HUES48 (cell line): Measurements from ENCODE around the gene BAZ1A.
A peak's percentile ranks its signal among the peaks of the same experiment; 100 is the strongest.

Experiments used
- H3K27ac ChIP-seq: one replicate; pipeline ENCODE4 v1.7.0; 2013; ENCODE audit warnings: low read depth, low read length, inconsistent platforms
- H3K27me3 ChIP-seq: 2 replicates; pipeline ENCODE4 v1.6.1; 2013; ENCODE audit warnings: mild to moderate bottlenecking, low read length; ENCODE audit not compliant: control insufficient read depth, insufficient read depth
- H3K36me3 ChIP-seq: 2 replicates; pipeline ENCODE4 v1.6.1; 2013; ENCODE audit warnings: low read length; ENCODE audit not compliant: control insufficient read depth, insufficient read depth
- H3K4me1 ChIP-seq: 2 replicates; pipeline ENCODE4 v1.6.1; 2013; ENCODE audit warnings: mild to moderate bottlenecking, low read length; ENCODE audit not compliant: control insufficient read depth, insufficient read depth
- H3K4me3 ChIP-seq: 2 replicates; pipeline ENCODE4 v1.5.1; 2013; ENCODE audit warnings: mild to moderate bottlenecking, low read depth, low read length
- H3K9ac ChIP-seq: 2 replicates; pipeline ENCODE4 v1.6.1; 2013; ENCODE audit warnings: mild to moderate bottlenecking, low read depth, low read length, moderate library complexity
- H3K9me3 ChIP-seq: 2 replicates; pipeline ENCODE4 v1.6.1; 2013; ENCODE audit warnings: low read length; ENCODE audit not compliant: control insufficient read depth, insufficient read depth

The BAZ1A gene

GRCh38 chr14:34853041-34853440 lies 22.1 kb downstream of the BAZ1A start:
- H3K4me3 ChIP-seq = no peak overlapping the region
- H3K9me3 ChIP-seq = no peaks in the 10 kb centered on the region
- H3K27me3 ChIP-seq = no peaks in the 10 kb centered on the region
- no peak overlapping the region for H3K9ac ChIP-seq
- no peaks in the 10 kb centered on the region for H3K4me1 ChIP-seq
- no peak overlapping the region for H3K27ac ChIP-seq
- H3K36me3 ChIP-seq = peaks cover 5% of the 10 kb centered on the region; the same call in 1 of the 2 replicates

- peaks cover 5% of the 10 kb centered on the region; the same call in 1 of the 2 replicates for H3K36me3 ChIP-seq
- no peak overlapping the region for H3K9ac ChIP-seq
- H3K27me3 ChIP-seq = no peaks in the 10 kb centered on the region
- H3K4me1 ChIP-seq = no peaks in the 10 kb centered on the region
- H3K4me3 ChIP-seq = no peak overlapping the region
- H3K27ac ChIP-seq = no peak overlapping the region
- H3K9me3 ChIP-seq = no peaks in the 10 kb centered on the region
These were observed 23.8 kb downstream of the BAZ1A start for GRCh38 chr14:34851395-34851794.

GRCh38 chr14:34845869-34846268 lies 29.3 kb downstream of the BAZ1A start:
- Histone ChIP-seq H3K4me3 (no peak overlapping the region), H3K4me1 (no peaks in the 10 kb centered on the region), H3K9ac (no peak overlapping the region), H3K27ac (no peak overlapping the region), H3K36me3 (no peaks in the 10 kb centered on the region), H3K9me3 (no peaks in the 10 kb centered on the region), H3K27me3 (no peaks in the 10 kb centered on the region)

- no peaks in the 10 kb centered on the region for H3K36me3 ChIP-seq
- no peak overlapping the region for H3K4me3 ChIP-seq
- H3K9ac ChIP-seq = no peak overlapping the region
- no peaks in the 10 kb centered on the region for H3K27me3 ChIP-seq
- no peaks in the 10 kb centered on the region for H3K9me3 ChIP-seq
- H3K4me1 ChIP-seq = peaks cover 2% of the 10 kb centered on the region; the same call in 1 of the 2 replicates
- no peak overlapping the region for H3K27ac ChIP-seq
These were observed 32.1 kb downstream of the BAZ1A start for GRCh38 chr14:34843011-34843554.

- Histone ChIP-seq H3K27ac (peak overlapping the region; percentile 17), H3K4me3 (no peak overlapping the region), H3K9me3 (no peaks in the 10 kb centered on the region), H3K27me3 (no peaks in the 10 kb centered on the region), H3K36me3 (no peaks in the 10 kb centered on the region), H3K9ac (no peak overlapping the region), H3K4me1 (peaks cover 7% of the 10 kb centered on the region; the same call in 1 of the 2 replicates)
These were observed 37.3 kb downstream of the BAZ1A start for GRCh38 chr14:34837801-34838322.

GRCh38 chr14:34835312-34835711 lies 39.8 kb downstream of the BAZ1A start:
- Histone ChIP-seq H3K27me3 (no peaks in the 10 kb centered on the region), H3K4me1 (peaks cover 7% of the 10 kb centered on the region; the same call in 1 of the 2 replicates), H3K36me3 (no peaks in the 10 kb centered on the region), H3K4me3 (no peak overlapping the region), H3K9me3 (no peaks in the 10 kb centered on the region), H3K9ac (no peak overlapping the region), H3K27ac (no peak overlapping the region)

- H3K27ac ChIP-seq = no peak overlapping the region
- no peak overlapping the region for H3K9ac ChIP-seq
- H3K9me3 ChIP-seq = no peaks in the 10 kb centered on the region
- no peaks in the 10 kb centered on the region for H3K27me3 ChIP-seq
- no peaks in the 10 kb centered on the region for H3K36me3 ChIP-seq
- H3K4me1 ChIP-seq = peaks cover 7% of the 10 kb centered on the region; the same call in 1 of the 2 replicates
- no peak overlapping the region for H3K4me3 ChIP-seq
These were observed 41.3 kb downstream of the BAZ1A start for GRCh38 chr14:34833549-34834523.

- H3K9ac ChIP-seq = no peak overlapping the region
- H3K9me3 ChIP-seq = no peaks in the 10 kb centered on the region
- no peaks in the 10 kb centered on the region for H3K4me1 ChIP-seq
- no peaks in the 10 kb centered on the region for H3K36me3 ChIP-seq
- no peaks in the 10 kb centered on the region for H3K27me3 ChIP-seq
- H3K4me3 ChIP-seq = no peak overlapping the region
- no peak overlapping the region for H3K27ac ChIP-seq
These were observed 48.5 kb downstream of the BAZ1A start for GRCh38 chr14:34826661-34827060.

- H3K4me3 ChIP-seq = no peak overlapping the region
- H3K27ac ChIP-seq = no peak overlapping the region
- H3K9ac ChIP-seq = no peak overlapping the region
- H3K36me3 ChIP-seq = no peaks in the 10 kb centered on the region
- no peaks in the 10 kb centered on the region for H3K9me3 ChIP-seq
- no peaks in the 10 kb centered on the region for H3K4me1 ChIP-seq
- no peaks in the 10 kb centered on the region for H3K27me3 ChIP-seq
These were observed 50.3 kb downstream of the BAZ1A start for GRCh38 chr14:34824826-34825225.

GRCh38 chr14:34824256-34824655 lies 50.9 kb downstream of the BAZ1A start:
- H3K4me1 ChIP-seq = no peaks in the 10 kb centered on the region
- no peaks in the 10 kb centered on the region for H3K9me3 ChIP-seq
- no peak overlapping the region for H3K9ac ChIP-seq
- H3K36me3 ChIP-seq = no peaks in the 10 kb centered on the region
- H3K4me3 ChIP-seq = no peak overlapping the region
- no peak overlapping the region for H3K27ac ChIP-seq
- H3K27me3 ChIP-seq = no peaks in the 10 kb centered on the region

GRCh38 chr14:34817768-34818167 lies 57.4 kb downstream of the BAZ1A start:
- no peaks in the 10 kb centered on the region for H3K9me3 ChIP-seq
- H3K27me3 ChIP-seq = no peaks in the 10 kb centered on the region
- no peak overlapping the region for H3K4me3 ChIP-seq
- no peak overlapping the region for H3K9ac ChIP-seq
- H3K4me1 ChIP-seq = no peaks in the 10 kb centered on the region
- H3K27ac ChIP-seq = no peak overlapping the region
- no peaks in the 10 kb centered on the region for H3K36me3 ChIP-seq
